Activated CD8-positive, alpha-beta memory T cell treated with anti-CD3 and anti-CD28 coated beads, Interleukin-2, amount 50 U/mL, for 24 hours (primary cell): ENCODE data around the gene MED25.

Source experiments
- DNase-seq: peaks from one replicate; pipeline ENCODE4 v3.0.0-alpha.2; 2020; ENCODE audit errors: extremely low read depth

MED25 gene

GRCh38 chr19:49858088-49858985, 40.2 kb downstream of the MED25 start:
- no peak for DNase-seq

GRCh38 chr19:49859682-49860335, 41.7 kb downstream of the MED25 start:
- DNase-seq, result no peak

GRCh38 chr19:49860336-49861102, 42.4 kb downstream of the MED25 start:
- no peak for DNase-seq

- DNase-seq, result no peak
Measured at GRCh38 chr19:49861107-49861506, 43.0 kb downstream of the MED25 start.

- DNase-seq, result no peak
Measured at GRCh38 chr19:49861541-49862378, 43.7 kb downstream of the MED25 start.

- DNase-seq, result no peak
Measured at GRCh38 chr19:49862391-49863253, 44.5 kb downstream of the MED25 start.

- DNase-seq, result no peak
Measured at GRCh38 chr19:49863254-49863934, 45.3 kb downstream of the MED25 start.

GRCh38 chr19:49863935-49864320, 45.8 kb downstream of the MED25 start:
- no peak for DNase-seq

- DNase-seq, result no peak
Measured at GRCh38 chr19:49864890-49865289, 46.8 kb downstream of the MED25 start.

GRCh38 chr19:49866933-49867782, 49.1 kb downstream of the MED25 start, which contains the start of gene PNKP:
Gene PNKP (minus strand): TSS chr19:49867576. CDS start chr19:49867204, 372 bp downstream.
- DNase-seq, result peak; percentile 79

GRCh38 chr19:49869009-49869483, 51.0 kb downstream of the MED25 start:
- DNase-seq, result no peak

- peak; percentile 83 for DNase-seq
Measured at GRCh38 chr19:49869484-49870308, 51.6 kb downstream of the MED25 start.

GRCh38 chr19:49870309-49870901, 52.3 kb downstream of the MED25 start:
- no peak for DNase-seq

- DNase-seq, result no peak
Measured at GRCh38 chr19:49871349-49871985, 53.4 kb downstream of the MED25 start.

GRCh38 chr19:49872245-49873128, 54.4 kb downstream of the MED25 start:
- DNase-seq, result no peak

GRCh38 chr19:49873129-49873521, 55.0 kb downstream of the MED25 start:
- DNase-seq, result no peak
